ENCODE measurements around the gene NTMT1.

NTMT1 gene

DNA sequence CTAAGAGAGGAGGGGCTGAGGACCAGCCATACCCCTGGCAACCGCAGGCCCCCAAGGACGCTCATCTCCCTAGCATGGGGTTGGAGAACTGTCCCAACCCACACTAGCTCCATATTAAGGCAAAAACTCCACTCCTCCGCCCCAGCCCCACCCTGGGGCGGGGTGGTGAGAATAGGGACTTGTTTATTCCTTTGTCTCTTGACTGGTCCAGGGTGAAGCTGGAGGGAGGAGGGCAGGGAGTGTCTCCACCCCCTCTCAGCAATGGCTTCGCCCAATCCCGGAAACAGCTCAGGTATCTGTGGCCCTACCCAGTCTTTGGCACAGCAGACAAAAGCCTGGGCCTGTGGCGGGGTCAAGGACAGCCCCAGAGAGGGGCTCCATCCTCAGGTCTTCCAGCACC is 56.4 kb downstream of the NTMT1 start:
- DNase-seq = no peak

GRCh38 chr9:129685220-129685932 is 59.4 kb downstream of the NTMT1 start:
- no peak for DNase-seq
